Liver (tissue), 9 donors: ENCODE data around the gene ZNF605. TPM values are rescaled to one million over a fixed set of nuclear protein-coding genes. Genes with fewer than 3 reads are reported as not detected.
A peak's percentile ranks its signal among the peaks of the same experiment; 100 is the strongest.
"Not testable (repeated sequence)": the region's sequence is repeated elsewhere in the genome, so short reads cannot be mapped to it uniquely, and the experiment has no call there.

Source experiments
- DNase-seq: peaks from one replicate; pipeline ENCODE4 v3.0.0-alpha.2; 2017; ENCODE audit warnings: low spot score
- H3K27ac ChIP-seq, 2 donors: one replicate each; pipeline ENCODE4 v1.7.0; 2013; ENCODE audit warnings: inconsistent platforms in 2 of 2, low read length in 2 of 2, control low read depth in 1 of 2, low read depth in 1 of 2, mild to moderate bottlenecking in 1 of 2
- H3K27me3 ChIP-seq, 4 donors: one replicate each; pipeline versions ENCODE4 v1.6.1 to v1.7.0; 2013; ENCODE audit warnings: low read length in 3 of 4, inconsistent platforms in 1 of 4, mild to moderate bottlenecking in 1 of 4, moderate library complexity in 1 of 4; ENCODE audit not compliant: control insufficient read depth in 4 of 4, insufficient read depth in 4 of 4
- H3K36me3 ChIP-seq, 4 donors: one replicate each; pipeline versions ENCODE4 v1.6.1 to v1.7.0; 2013; ENCODE audit warnings: low read length in 3 of 4, mild to moderate bottlenecking in 3 of 4, low read depth in 1 of 4, moderate library complexity in 1 of 4; ENCODE audit not compliant: control insufficient read depth in 4 of 4, insufficient read depth in 3 of 4
- H3K4me1 ChIP-seq, 4 donors: one replicate each; pipeline versions ENCODE4 v1.6.1 to v1.7.0; 2013; ENCODE audit warnings: low read length in 3 of 4, mild to moderate bottlenecking in 3 of 4, moderate library complexity in 1 of 4; ENCODE audit not compliant: control insufficient read depth in 4 of 4, insufficient read depth in 4 of 4
- H3K4me3 ChIP-seq, 3 donors: one replicate each; pipeline versions ENCODE4 v1.6.1 to v1.7.0; 2013; ENCODE audit warnings: low read length in 3 of 3, control low read depth in 1 of 3, low read depth in 1 of 3, mild to moderate bottlenecking in 1 of 3
- H3K9ac ChIP-seq, 2 donors: one replicate each; pipeline ENCODE4 v1.7.0; 2013; ENCODE audit warnings: low read length in 2 of 2, mild to moderate bottlenecking in 2 of 2, moderate library complexity in 2 of 2, control low read depth in 1 of 2, low read depth in 1 of 2
- H3K9me3 ChIP-seq, 4 donors: one replicate each; pipeline versions ENCODE4 v1.6.1 to v1.7.0; 2013; ENCODE audit warnings: low read length in 3 of 4; ENCODE audit not compliant: control insufficient read depth in 4 of 4
- ATF3 ChIP-seq: IDR thresholded peaks from 2 replicates; pipeline ENCODE4 v1.6.1; 2016; ENCODE audit warnings: antibody characterized with exemption
- EGR1 ChIP-seq, 2 donors: IDR thresholded peaks; 2 replicates each; pipeline ENCODE4 v1.6.1; 2016 to 2018; ENCODE audit warnings: antibody characterized with exemption in 2 of 2, low read depth in 2 of 2
- FOXA1 ChIP-seq: IDR thresholded peaks from 2 replicates; pipeline ENCODE4 v1.6.1; 2016; ENCODE audit warnings: antibody characterized with exemption
- FOXA2 ChIP-seq: IDR thresholded peaks from 2 replicates; pipeline ENCODE4 v1.6.1; 2016; ENCODE audit warnings: antibody characterized with exemption
- GABPA ChIP-seq, 2 donors: IDR thresholded peaks in 1 of 2; conservative IDR thresholded peaks in 1 of 2; 2 replicates each; pipeline ENCODE4 v1.6.1; 2016; ENCODE audit warnings: antibody characterized with exemption in 2 of 2, mild to moderate bottlenecking in 1 of 2, moderate library complexity in 1 of 2
- MAX ChIP-seq: IDR thresholded peaks from 2 replicates; pipeline ENCODE4 v1.6.1; 2016; ENCODE audit warnings: antibody characterized with exemption
- NR2F2 ChIP-seq: IDR thresholded peaks from 2 replicates; pipeline ENCODE4 v1.6.1; 2016; ENCODE audit warnings: antibody characterized with exemption
- RAD21 ChIP-seq, 2 donors: IDR thresholded peaks; 2 replicates each; pipeline ENCODE4 v1.6.1; 2016; ENCODE audit warnings: antibody characterized with exemption in 2 of 2, mild to moderate bottlenecking in 2 of 2
- REST ChIP-seq: IDR thresholded peaks from 2 replicates; pipeline ENCODE4 v1.6.1; 2016; ENCODE audit warnings: antibody characterized with exemption, mild to moderate bottlenecking
- TAF1 ChIP-seq: conservative IDR thresholded peaks from 2 replicates; pipeline ENCODE4 v1.6.1; 2016; ENCODE audit warnings: antibody characterized with exemption, mild to moderate bottlenecking
- YY1 ChIP-seq: IDR thresholded peaks from 2 replicates; pipeline ENCODE4 v1.6.1; 2016; ENCODE audit warnings: antibody characterized with exemption, mild to moderate bottlenecking
- WGBS: extraction: QIAGEN DNeasy Blood & Tissue Kit; methylation state at CpG from one replicate; pipeline ENCODE4 v1.1.7; 2013; 5-methylcytosine and 5-hydroxymethylcytosine counted together
- polyA plus RNA-seq, 2 donors: library from polyadenylated mRNA; stranded (reverse) in 1 of 2; unstranded in 1 of 2; fragments of 200-250 nt in 1 of 2; fragments of >200 nt in 1 of 2; fragmentation: Nextera tagmentation in 1 of 2; extraction: Ambion mirVana in 1 of 2; gene quantifications; one replicate each; pipeline versions ENCODE4 v1.2.1 to v1.2.3, GENCODE V29; 2013 to 2015
- total RNA-seq, 2 donors: library from RNA; depleted of rRNA; stranded (reverse); fragments of >200 nt; gene quantifications; one replicate each; pipeline ENCODE4 v1.2.3, GENCODE V29; 2014
- donor health status: healthy.
- donor health status: healthy.
- donor health status: healthy.
- donor health status: healthy.
- donor health status: healthy.

ZNF605 gene
- total and polyA plus RNA-seq, 4 donors: 1.2 to 9.5 (median 3.6) TPM

GRCh38 chr12:132886529-132887477 lies 69.3 kb downstream of the ZNF605 start:
- no peak for DNase-seq
- Histone ChIP-seq H3K27me3 (no peaks in the 10 kb centered on the region), H3K36me3 (peaks cover 0 to 10% (median 4%) of the 10 kb centered on the region in 4 donors), H3K27ac (peak overlapping the region; percentile 1 to 41), H3K4me3 (peak overlapping the region; percentile 84 to 99 (median 85)), H3K4me1 (peaks cover 0 to 8% (median 3%) of the 10 kb centered on the region in 4 donors), H3K9me3 (peaks cover 0 to 11% (median 3%) of the 10 kb centered on the region in 4 donors), H3K9ac (peak overlapping the region; percentile 43 to 64)
- 9% methylated on average over 64 of the region's 64 CpGs for WGBS
- TF ChIP-seq YY1 (no peak), GABPA (IDR thresholded peaks at IDR 0.05 in 1 of 2, conservative IDR thresholded peaks at IDR 0.05 in 1 of 2) (no peak), EGR1 (IDR thresholded peaks at IDR 0.05; ENCODE audit: low read depth in 2 of 2) (no peak), MAX (no peak), REST (no peak)

- H3K9me3 ChIP-seq: no peaks in the 10 kb centered on the region
- no peaks in the 10 kb centered on the region for H3K27me3 ChIP-seq
- peaks cover 2 to 19% (median 11%) of the 10 kb centered on the region in 4 donors for H3K36me3 ChIP-seq
- DNase-seq: no peak
- H3K9ac ChIP-seq: no peak overlapping the region
- peak; percentile 33 for TF ChIP-seq MAX
- TF ChIP-seq TAF1: no peak
- TF ChIP-seq RAD21 (IDR thresholded peaks at IDR 0.05): no peak
- TF ChIP-seq FOXA2: no peak
- no peak for TF ChIP-seq NR2F2
- TF ChIP-seq FOXA1: no peak
- no peak for TF ChIP-seq ATF3
- WGBS: 85% methylated on average over 7 of the region's 7 CpGs
- H3K27ac ChIP-seq: no peak overlapping the region
- no peak overlapping the region for H3K4me3 ChIP-seq
- peaks cover 0 to 5% (median under 1%) of the 10 kb centered on the region in 4 donors for H3K4me1 ChIP-seq
Observed at GRCh38 chr12:132881818-132882217, 74.3 kb downstream of the ZNF605 start.

GRCh38 chr12:132874620-132875019 lies 81.5 kb downstream of the ZNF605 start:
- not testable (repeated sequence) for H3K4me1 ChIP-seq, H3K4me3 ChIP-seq, H3K27ac ChIP-seq, H3K9me3 ChIP-seq, DNase-seq, H3K27me3 ChIP-seq, H3K9ac ChIP-seq
- WGBS: 94% methylated on average over 21 of the region's 21 CpGs
- H3K36me3 ChIP-seq: peaks cover 40 to 60% (median 47%) of the 10 kb centered on the region in 4 donors
